Fibroblast of mammary gland (primary cell): Measurements from ENCODE around the gene PPP3CA.

ENCODE experiments used
- DNase-seq: peaks from one replicate; pipeline ENCODE4 v3.0.0-alpha.2; 2010; ENCODE audit warnings: low read depth
- H3K4me3 ChIP-seq: 2 replicates; pipeline ENCODE4 v1.5.1; 2011; ENCODE audit warnings: low read depth, mild to moderate bottlenecking, low read length, moderate library complexity; ENCODE audit not compliant: control insufficient read depth
- CTCF ChIP-seq: conservative IDR thresholded peaks from 2 replicates; pipeline ENCODE4 v1.5.1; 2011; ENCODE audit warnings: low read depth, low read length, inconsistent platforms; ENCODE audit not compliant: control insufficient read depth, insufficient read depth

The PPP3CA gene

GRCh38 chr4:101304916-101305315 lies 42.4 kb downstream of the PPP3CA start:
- no peak for DNase-seq

GRCh38 chr4:101299899-101300540 lies 47.3 kb downstream of the PPP3CA start:
- no peak overlapping the region for H3K4me3 ChIP-seq
- no peak for DNase-seq
- TF ChIP-seq CTCF, result no peak

More at GRCh38 chr4:101304916-101305315, 42.4 kb downstream of the PPP3CA start:
- no peak overlapping the region for H3K4me3 ChIP-seq
- TF ChIP-seq CTCF, result no peak

GRCh38 chr4:101299021-101299420 lies 48.3 kb downstream of the PPP3CA start:
- no peak overlapping the region for H3K4me3 ChIP-seq
- no peak for DNase-seq
- no peak for TF ChIP-seq CTCF

- no peak for TF ChIP-seq CTCF
- H3K4me3 ChIP-seq, result no peak overlapping the region
- DNase-seq, result no peak
Measured at GRCh38 chr4:101295691-101296090, 51.6 kb downstream of the PPP3CA start.

GRCh38 chr4:101294597-101294996 lies 52.7 kb downstream of the PPP3CA start:
- no peak for TF ChIP-seq CTCF
- no peak for DNase-seq
- H3K4me3 ChIP-seq, result no peak overlapping the region

- H3K4me3 ChIP-seq, result no peak overlapping the region
- peak; percentile 63 for DNase-seq
- TF ChIP-seq CTCF, result no peak
Measured at GRCh38 chr4:101292901-101293300, 54.4 kb downstream of the PPP3CA start.

- no peak overlapping the region for H3K4me3 ChIP-seq
- TF ChIP-seq CTCF, result no peak
- no peak for DNase-seq
Measured at GRCh38 chr4:101292214-101292613, 55.1 kb downstream of the PPP3CA start.
